HPDE6-E6E7 (cell line): ENCODE data around the gene MICAL1.
"Not testable (repeated sequence)": the region's sequence is repeated elsewhere in the genome, so short reads cannot be mapped to it uniquely, and the experiment has no call there.

Experiments
- DNase-seq: peaks from one replicate; pipeline ENCODE4 v3.0.0; 2011; ENCODE audit warnings: missing footprints; ENCODE audit errors: extremely low spot score

MICAL1 gene

DNA sequence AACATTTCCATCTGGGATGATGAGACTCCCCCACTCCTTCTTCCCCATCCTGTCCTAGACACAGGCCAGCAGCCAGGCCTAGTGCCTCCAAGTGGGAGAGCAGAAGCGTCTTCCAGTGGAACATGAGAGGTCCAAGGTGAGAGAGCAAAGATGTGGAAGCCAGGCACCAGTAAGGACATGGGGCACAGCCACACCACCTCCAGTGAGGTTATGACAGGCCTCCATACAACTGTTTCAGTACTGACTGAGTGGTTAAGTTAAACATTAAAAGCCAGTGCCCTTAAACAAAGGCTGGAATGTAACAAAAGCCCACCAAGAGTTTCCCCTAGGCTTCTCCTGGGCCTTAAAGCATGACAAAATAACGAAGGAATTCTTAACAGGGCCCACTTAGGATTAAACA, 22.2 kb upstream of the MICAL1 start:
- no peak for DNase-seq

DNA sequence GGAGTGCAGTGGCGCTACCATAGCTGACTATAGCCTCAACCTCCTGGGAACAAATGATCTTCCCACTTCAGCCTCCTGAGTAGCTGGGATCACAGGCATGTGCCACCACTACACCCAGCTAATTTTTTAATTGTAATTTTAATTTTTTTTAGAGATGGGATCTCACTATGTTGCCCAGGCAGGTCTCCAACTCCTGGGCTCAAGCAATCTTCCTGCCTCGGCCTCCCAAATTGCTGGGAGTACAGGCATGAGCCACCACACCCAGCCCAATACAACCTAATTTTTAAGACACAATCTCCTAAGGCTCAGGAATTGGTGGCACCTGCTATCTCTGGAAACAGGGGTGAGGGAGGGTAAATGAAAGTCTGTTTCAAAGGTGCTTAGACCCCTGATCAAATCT, 21.6 kb upstream of the MICAL1 start:
- no peak for DNase-seq

GRCh38 chr6:109475625-109476024, 20.1 kb upstream of the MICAL1 start:
- no peak for DNase-seq

DNA sequence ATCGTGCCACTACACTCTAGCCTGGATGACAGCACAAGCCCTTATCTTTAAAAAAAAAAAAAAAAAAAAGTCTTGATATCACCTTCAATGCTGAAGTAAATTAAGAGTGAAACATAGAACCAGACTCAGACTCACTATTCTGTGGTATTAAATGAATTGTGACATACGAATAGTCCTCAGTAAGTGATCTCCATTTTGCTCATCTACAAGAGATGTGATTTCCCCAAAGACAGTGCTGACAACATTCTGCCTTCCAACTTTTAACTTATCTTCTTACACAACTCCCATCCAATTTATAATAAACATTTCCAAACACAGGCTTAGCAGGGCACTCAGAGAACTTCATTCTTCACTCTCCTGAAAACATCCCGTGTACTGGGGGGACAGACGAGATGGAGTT, 19.4 kb upstream of the MICAL1 start:
- DNase-seq = no peak

- no peak for DNase-seq
Measured at GRCh38 chr6:109473120-109473519, 17.5 kb upstream of the MICAL1 start.

DNA sequence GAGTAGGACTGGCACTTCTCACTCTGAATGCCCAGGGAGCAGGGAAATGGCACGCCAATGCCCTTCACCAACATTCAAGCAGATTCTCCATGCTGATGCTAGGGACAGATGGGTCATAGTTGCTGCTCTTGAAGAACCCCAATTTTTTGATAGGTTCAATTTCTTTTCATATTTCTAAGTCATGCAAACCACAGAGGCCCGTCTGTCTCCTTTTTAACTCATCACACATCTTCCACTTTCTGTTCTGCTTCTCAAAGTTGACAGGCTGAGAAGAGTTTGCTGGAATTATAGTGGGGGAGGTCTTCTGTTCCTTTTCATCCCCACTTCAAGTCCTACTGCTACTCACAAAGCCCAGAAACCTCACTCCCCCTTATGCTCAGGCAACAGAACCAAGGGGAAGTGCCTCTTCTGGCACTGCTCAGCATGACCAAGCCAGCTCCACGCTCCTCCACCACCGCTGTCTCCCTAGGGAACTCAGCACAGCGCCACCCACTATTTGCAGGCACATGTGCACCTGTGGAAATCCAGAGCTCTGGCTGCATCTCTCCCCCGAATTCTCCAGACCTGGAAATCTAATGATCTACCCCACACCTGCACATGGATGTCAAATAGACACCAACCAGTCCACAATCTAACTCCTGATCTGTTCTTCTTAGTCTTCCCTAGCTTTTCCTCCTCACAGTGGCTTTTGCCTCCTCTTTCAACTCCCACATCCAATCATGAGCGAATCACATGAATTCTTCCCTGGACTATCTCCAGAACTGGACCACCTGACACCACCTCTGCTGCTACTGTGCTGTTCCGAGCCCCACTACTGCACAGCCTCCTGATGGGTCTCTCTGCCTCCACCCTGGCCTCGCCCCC, 16.8 kb upstream of the MICAL1 start:
- DNase-seq = no peak

DNA sequence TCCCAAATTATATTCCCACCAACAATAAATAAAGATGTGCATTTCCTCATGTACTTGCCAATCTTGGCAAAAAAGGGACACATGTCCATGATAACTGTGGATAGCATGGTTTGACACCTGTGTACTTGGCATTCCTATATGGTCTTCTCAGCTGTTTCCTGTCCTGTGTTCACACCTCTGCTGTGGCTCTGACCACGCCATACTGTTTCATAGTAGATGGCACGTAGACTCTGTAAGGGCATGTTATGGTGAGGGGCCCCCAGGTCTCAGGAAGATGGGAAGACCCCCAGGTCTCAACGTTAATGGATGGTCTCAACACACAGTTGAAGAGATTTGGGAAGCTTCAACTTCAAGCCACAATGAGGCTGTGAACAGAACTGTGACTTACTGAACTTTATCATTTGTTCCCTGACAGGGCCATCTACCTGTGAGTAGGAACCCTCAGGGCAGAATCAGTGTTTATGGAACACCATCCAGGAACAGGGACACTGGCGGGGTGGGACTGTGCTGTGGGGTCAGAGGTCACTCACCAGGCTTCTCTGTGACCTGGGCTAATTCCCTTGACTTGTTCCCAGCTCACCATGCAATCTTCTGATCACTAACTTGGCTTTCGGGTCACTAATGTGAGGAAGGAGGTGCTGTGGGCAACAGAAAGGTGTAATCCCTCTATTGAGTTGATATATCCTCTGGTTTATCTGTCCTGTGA, 15.7 kb upstream of the MICAL1 start:
- DNase-seq = no peak

GRCh38 chr6:109469591-109470189, 14.1 kb upstream of the MICAL1 start:
- no peak for DNase-seq

DNA sequence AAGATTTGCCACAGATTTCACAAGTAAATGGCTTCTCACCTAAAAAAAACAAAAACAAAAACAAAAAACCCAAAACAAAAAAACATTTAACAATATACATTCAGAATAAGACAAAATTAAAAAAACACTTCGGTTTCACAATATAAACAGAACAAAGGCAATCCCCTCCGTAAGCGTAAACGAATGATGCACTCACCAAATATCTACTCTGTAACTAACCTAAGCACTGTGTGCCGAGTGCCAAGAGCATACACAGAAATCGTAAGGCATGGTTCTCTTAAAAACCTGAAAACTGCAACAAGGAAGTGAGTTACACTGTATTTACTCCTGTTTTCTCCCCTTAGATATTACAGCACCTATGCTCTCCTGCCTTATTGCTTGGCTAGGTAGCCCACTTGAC, 12.1 kb upstream of the MICAL1 start:
- no peak for DNase-seq

GRCh38 chr6:109466212-109466923, 10.8 kb upstream of the MICAL1 start:
- no peak for DNase-seq

DNA sequence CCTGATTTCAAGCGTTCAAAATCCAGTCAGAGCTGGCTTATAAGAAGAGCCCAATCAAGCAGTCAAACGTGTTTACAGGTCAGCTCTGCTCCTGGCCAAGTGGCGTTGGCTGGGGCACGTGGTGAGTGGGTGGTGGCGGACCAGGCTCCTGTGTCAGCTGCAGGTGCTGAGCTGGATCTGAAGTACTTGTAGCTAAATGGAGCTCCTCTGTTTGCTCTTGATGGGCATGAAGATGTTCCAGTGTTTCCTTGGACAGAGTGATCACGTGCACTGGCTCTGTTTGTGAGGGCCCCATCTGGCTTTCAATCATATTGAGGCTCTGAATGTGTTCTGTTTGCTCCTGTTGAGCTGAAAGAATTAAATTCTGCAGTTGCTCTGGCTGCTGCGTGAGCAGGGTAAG, 10.2 kb upstream of the MICAL1 start:
- DNase-seq = no peak

GRCh38 chr6:109461733-109462526, 6.4 kb upstream of the MICAL1 start:
- DNase-seq = no peak

DNA sequence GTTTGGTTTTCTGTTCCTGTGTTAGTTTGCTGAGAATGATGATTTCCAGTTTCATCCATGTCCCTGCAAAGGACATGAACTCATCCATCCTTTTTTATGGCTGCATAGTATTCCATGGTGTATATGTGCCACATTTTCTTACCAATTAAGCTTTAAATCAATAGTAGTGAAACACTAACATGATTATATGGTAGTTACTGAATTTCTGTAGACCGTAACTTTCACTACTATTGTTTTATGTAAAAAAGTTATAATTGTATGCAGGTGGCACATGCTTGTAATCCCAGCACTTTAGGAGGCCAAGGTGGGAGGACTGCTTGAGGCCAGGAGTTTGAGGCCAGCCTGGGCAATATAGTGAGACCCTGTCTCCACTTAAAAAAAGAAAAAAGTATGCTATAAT, 5.6 kb upstream of the MICAL1 start:
- not testable (repeated sequence) for DNase-seq

- DNase-seq = no peak
Measured at GRCh38 chr6:109460161-109460829, 4.7 kb upstream of the MICAL1 start.

- DNase-seq = no peak
Measured at GRCh38 chr6:109458774-109459531, 3.4 kb upstream of the MICAL1 start.

- DNase-seq = no peak
Measured at GRCh38 chr6:109457562-109457996, 2.0 kb upstream of the MICAL1 start.

- DNase-seq = no peak
Measured at GRCh38 chr6:109456710-109457561, 1.4 kb upstream of the MICAL1 start.

GRCh38 chr6:109456111-109456583, 575 bp upstream of the MICAL1 start:
- no peak for DNase-seq
